Limb (tissue), 2 donors: ENCODE results near the gene PCDHGC4.
A peak's percentile ranks its signal among the peaks of the same experiment; 100 is the strongest.

Experiments
- DNase-seq, 2 donors: peaks; one replicate each; pipeline ENCODE4 v3.0.0-alpha.2; 2016; ENCODE audit errors: extremely low spot score in 2 of 2

The PCDHGC4 gene

GRCh38 chr5:141490271-141490670 lies 5.4 kb downstream of the PCDHGC4 start:
- no peak for DNase-seq

GRCh38 chr5:141490771-141491170 lies 5.9 kb downstream of the PCDHGC4 start:
- no peak for DNase-seq

- DNase-seq: no peak
Observed at GRCh38 chr5:141491323-141492167, 6.7 kb downstream of the PCDHGC4 start.

GRCh38 chr5:141492168-141492885 lies 7.5 kb downstream of the PCDHGC4 start:
- DNase-seq: peak in 1 of 2 donors; percentile 63

GRCh38 chr5:141493500-141494422 lies 8.9 kb downstream of the PCDHGC4 start:
- peak in 1 of 2 donors; percentile 42 for DNase-seq

- DNase-seq: peak in 1 of 2 donors; percentile 78
Observed at GRCh38 chr5:141494761-141495452, 10.1 kb downstream of the PCDHGC4 start.

- DNase-seq: no peak
Observed at GRCh38 chr5:141495453-141495811, 10.6 kb downstream of the PCDHGC4 start.

- peak; percentile 68 to 77 for DNase-seq
Observed at GRCh38 chr5:141496038-141496437, 11.2 kb downstream of the PCDHGC4 start.

- no peak for DNase-seq
Observed at GRCh38 chr5:141501761-141502160, 16.9 kb downstream of the PCDHGC4 start.

GRCh38 chr5:141503681-141504080 lies 18.9 kb downstream of the PCDHGC4 start:
- no peak for DNase-seq

- DNase-seq: no peak
Observed at GRCh38 chr5:141504216-141504615, 19.4 kb downstream of the PCDHGC4 start.

- DNase-seq: no peak
Observed at GRCh38 chr5:141506381-141507155, 21.7 kb downstream of the PCDHGC4 start.

- DNase-seq: peak; percentile 55 to 70
Observed at GRCh38 chr5:141507387-141508091, 22.7 kb downstream of the PCDHGC4 start.

GRCh38 chr5:141508440-141508797 lies 23.6 kb downstream of the PCDHGC4 start:
- DNase-seq: no peak

GRCh38 chr5:141508798-141509611 lies 24.2 kb downstream of the PCDHGC4 start:
- peak; percentile 65 to 89 for DNase-seq

- no peak for DNase-seq
Observed at GRCh38 chr5:141510160-141510559, 25.3 kb downstream of the PCDHGC4 start.

GRCh38 chr5:141510850-141511601 lies 26.2 kb downstream of the PCDHGC4 start:
- no peak for DNase-seq

- DNase-seq: no peak
Observed at GRCh38 chr5:141511771-141512325, 27.0 kb downstream of the PCDHGC4 start.
